BE2C (cell line): ENCODE results near the gene UTY.
"Not testable (repeated sequence)": the region's sequence is repeated elsewhere in the genome, so short reads cannot be mapped to it uniquely, and the experiment has no call there.

Experiments
- DNase-seq: peaks from one replicate; pipeline ENCODE4 v3.0.0-alpha.2; 2020
- H3K27me3 ChIP-seq: fragments of 250-450 bp; sonication (Bioruptor Pico); 2 replicates; pipeline ENCODE4 v1.5.1; 2020; ENCODE audit warnings: mild to moderate bottlenecking
- H3K36me3 ChIP-seq: fragments of 250-450 bp; sonication (Bioruptor Pico); 2 replicates; pipeline ENCODE4 v1.5.1; 2020; ENCODE audit warnings: mild to moderate bottlenecking
- H3K4me1 ChIP-seq: fragments of 250-450 bp; sonication (Bioruptor Pico); 2 replicates; pipeline ENCODE4 v1.5.1; 2020
- H3K4me3 ChIP-seq: 2 replicates; pipeline ENCODE4 v1.5.1; 2011; ENCODE audit warnings: low read depth, low read length
- H3K9me3 ChIP-seq: fragments of 250-450 bp; sonication (Bioruptor Pico); 2 replicates; pipeline ENCODE4 v1.5.1; 2020
- TF ChIP-seq, protein P1 (sequence below): IDR thresholded peaks from 2 replicates; pipeline ENCODE4 v1.5.1; 2012; ENCODE audit warnings: mild to moderate bottlenecking, low read depth, low read length

Gene UTY

DNA sequence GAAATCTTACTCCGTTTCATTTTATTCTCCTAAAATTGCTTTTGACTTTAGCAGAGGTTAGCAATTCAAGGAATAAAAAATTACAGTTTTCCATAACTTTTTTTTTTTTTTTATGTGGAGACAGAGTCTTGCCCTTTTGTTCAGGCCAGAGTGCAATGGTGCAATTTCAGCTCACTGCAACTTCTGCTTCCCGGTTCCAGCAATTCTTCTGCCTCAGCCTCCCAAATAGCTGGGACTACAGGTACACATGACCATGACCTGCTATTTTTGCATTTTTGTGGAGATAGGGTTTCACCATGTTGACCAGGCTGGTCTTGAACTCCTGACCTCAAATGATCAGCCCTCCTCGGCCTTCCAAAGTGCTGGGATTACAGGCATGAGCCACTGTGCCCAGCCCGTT is 179.0 kb downstream of the UTY start:
- Histone ChIP-seq H3K4me3 (no peak overlapping the region), H3K4me1 (no peaks in the 10 kb centered on the region), H3K27me3 (no peaks in the 10 kb centered on the region), H3K9me3 (no peaks in the 10 kb centered on the region), H3K36me3 (no peaks in the 10 kb centered on the region)
- TF ChIP-seq, protein P1, sequence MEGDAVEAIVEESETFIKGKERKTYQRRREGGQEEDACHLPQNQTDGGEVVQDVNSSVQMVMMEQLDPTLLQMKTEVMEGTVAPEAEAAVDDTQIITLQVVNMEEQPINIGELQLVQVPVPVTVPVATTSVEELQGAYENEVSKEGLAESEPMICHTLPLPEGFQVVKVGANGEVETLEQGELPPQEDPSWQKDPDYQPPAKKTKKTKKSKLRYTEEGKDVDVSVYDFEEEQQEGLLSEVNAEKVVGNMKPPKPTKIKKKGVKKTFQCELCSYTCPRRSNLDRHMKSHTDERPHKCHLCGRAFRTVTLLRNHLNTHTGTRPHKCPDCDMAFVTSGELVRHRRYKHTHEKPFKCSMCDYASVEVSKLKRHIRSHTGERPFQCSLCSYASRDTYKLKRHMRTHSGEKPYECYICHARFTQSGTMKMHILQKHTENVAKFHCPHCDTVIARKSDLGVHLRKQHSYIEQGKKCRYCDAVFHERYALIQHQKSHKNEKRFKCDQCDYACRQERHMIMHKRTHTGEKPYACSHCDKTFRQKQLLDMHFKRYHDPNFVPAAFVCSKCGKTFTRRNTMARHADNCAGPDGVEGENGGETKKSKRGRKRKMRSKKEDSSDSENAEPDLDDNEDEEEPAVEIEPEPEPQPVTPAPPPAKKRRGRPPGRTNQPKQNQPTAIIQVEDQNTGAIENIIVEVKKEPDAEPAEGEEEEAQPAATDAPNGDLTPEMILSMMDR = no peak
- no peak for DNase-seq

DNA sequence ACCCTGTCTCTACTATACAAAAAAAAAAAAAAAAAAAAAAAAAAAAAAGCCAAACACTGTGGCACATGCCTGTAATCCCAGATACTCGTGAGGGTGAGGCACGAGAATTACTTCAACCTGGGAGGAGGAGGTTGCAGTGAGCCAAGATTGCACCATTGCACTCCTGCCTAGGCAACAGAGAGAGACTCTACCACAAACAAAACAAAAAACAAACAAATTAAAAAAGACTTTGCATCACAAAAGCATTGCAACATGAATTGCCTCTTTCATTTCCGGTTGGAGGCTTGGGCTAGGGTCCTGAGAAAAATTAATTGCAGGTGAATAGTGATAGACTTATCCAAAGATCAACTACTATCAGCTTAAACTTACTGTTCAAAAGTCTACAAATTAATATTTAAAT is 180.4 kb downstream of the UTY start:
- H3K27me3 ChIP-seq = no peaks in the 10 kb centered on the region
- H3K4me3 ChIP-seq = no peak overlapping the region
- H3K36me3 ChIP-seq = no peaks in the 10 kb centered on the region
- no peaks in the 10 kb centered on the region for H3K9me3 ChIP-seq
- no peak for DNase-seq
- TF ChIP-seq, protein P1 = no peak
- no peaks in the 10 kb centered on the region for H3K4me1 ChIP-seq

DNA sequence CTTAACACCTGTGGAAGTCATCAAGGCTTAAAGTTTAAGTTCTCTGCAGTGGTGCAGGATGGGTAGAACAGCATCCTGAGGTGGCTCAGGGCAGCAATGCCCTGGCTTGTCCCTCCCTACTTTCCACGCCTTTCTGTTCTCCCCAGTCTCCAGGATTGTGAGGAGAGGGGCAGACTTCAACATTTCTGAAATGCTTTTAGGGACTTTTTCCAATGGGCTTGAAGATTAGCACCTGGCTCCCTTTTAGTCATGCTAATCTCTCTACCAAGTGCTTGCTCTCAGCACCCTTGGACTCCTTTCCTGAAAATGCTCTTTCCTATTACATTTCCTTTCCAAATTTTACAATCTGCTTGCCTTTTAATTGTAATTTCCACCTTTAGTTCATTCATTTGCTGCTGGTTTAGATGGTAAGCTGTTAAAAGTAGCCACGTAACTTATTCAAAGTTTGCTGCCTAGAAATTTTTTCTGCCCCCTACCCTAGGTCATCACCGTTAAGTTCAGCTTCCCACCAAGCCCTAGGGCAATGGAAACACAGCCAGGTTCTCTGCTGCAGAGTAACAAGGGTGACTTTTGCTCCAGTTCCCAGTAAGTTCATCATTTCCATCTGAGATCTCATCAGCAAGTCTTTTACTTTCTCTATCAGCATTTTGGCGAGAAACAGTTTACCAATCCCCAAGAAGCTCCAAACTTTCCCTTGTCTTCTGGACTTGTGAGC is 183.5 kb downstream of the UTY start:
- Histone ChIP-seq H3K36me3 (no peaks in the 10 kb centered on the region), H3K4me3 (no peak overlapping the region), H3K4me1 (no peaks in the 10 kb centered on the region), H3K27me3 (no peaks in the 10 kb centered on the region), H3K9me3 (no peaks in the 10 kb centered on the region)
- TF ChIP-seq, protein P1 = no peak
- no peak for DNase-seq

DNA sequence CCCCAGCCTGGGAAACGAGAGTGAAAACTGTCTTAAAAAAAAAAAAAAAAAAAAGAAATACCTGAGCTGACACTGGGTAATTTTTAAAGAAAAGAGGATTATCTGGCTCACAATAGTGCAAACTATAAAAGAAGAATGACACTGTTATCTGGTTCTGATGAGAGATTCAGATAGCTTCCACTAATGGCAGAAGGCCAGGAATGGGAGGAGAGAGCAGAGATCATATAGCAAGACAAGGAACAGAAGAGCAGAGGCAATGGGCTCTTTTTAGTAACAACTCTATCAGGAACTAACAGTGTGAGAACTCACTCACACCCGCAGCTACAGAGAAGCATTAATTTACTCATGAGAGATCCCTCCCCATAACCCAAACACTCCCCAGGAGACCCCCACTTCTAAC is 184.8 kb downstream of the UTY start:
- no peaks in the 10 kb centered on the region for H3K36me3 ChIP-seq
- DNase-seq = no peak
- no peak overlapping the region for H3K4me3 ChIP-seq
- no peaks in the 10 kb centered on the region for H3K4me1 ChIP-seq
- H3K27me3 ChIP-seq = no peaks in the 10 kb centered on the region
- TF ChIP-seq, protein P1 = no peak
- no peaks in the 10 kb centered on the region for H3K9me3 ChIP-seq

DNA sequence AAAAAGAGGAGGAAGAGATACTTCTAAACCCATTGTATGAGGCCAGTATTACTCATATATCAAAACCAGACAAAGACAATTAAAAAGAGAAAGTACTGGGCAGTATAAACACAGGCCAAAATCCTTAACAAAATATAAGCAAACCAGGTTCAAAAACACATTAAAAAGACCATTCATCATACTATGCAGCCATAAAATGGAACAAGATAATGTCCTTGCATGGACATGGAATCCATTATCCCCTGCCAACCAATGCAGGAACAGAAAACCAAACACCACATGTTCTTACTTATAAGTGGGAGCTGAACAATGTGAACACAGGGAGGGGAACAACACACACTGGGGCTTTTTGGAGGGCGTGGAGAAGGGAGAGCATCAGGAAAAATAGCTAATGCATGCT is 188.6 kb downstream of the UTY start:
- no peaks in the 10 kb centered on the region for H3K9me3 ChIP-seq
- H3K27me3 ChIP-seq = no peaks in the 10 kb centered on the region
- H3K36me3 ChIP-seq = no peaks in the 10 kb centered on the region
- no peak overlapping the region for H3K4me3 ChIP-seq
- H3K4me1 ChIP-seq = no peaks in the 10 kb centered on the region
- no peak for DNase-seq
- TF ChIP-seq, protein P1 = no peak

DNA sequence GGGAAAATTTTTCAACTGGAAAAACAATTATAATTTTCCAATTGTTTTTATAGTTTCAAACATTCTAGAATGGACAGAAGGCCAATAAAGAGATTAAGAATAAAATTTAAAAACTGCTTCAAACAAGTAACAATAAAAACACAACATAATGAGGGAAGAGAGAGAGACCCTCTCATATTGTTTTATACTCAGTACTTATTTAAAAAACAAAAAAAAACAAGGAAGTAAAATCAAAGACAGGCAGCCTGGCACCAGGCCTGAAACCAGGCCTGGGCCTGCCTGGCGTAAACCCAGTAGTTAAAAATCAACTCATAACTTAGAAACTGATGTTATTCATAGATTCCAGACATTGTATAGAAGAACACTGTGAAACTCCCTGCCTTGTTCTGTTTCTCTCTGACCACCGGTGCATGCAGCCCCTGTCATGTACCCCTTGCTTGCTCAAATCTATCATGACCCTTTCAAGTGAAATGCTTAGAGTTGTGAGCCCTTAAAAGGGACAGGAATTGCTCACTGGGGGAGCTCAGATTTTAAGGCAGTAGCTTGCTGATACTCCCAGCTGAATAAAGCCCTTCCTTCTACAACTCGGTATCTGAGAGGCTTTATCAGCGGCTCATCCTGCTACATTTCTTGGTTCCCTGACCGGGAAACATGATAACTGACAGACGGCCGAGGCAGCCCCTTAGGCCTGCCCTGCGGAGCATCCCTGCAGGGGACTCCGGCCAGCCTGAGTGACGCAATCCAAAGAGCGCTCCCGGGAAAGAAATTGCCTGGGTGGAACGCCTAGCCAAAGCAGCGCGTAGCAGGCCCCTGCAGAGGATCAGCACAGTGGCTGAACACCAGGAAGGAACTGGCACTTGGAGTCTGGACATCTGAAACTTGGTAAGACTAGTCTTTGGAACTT is 197.4 kb downstream of the UTY start:
- not testable (repeated sequence) for DNase-seq, H3K4me3 ChIP-seq, H3K36me3 ChIP-seq, H3K4me1 ChIP-seq, H3K27me3 ChIP-seq, H3K9me3 ChIP-seq
